A549 (cell line): ENCODE results near the gene PID1. TPM values are rescaled to one million over a fixed set of nuclear protein-coding genes. Genes with fewer than 3 reads are reported as not detected.

Experiments
- ATAC-seq, 2 experiments: fragments of 200-7000 bp in 1 of 2; fragments of >200 bp in 1 of 2; cut with Nextera tagmentation in 1 of 2; cut with Tn5 transposase in 1 of 2; 3 replicates each; pipeline versions ENCODE4 v1.8.0 to v1.9.1; 2018 to 2020; ENCODE audit warnings: mild to moderate bottlenecking in 1 of 2, moderate library complexity in 1 of 2
- CTCF ChIA-PET: fragments of 300-600 bp; sonication (Branson Sonifier 250); formaldehyde crosslinking; extraction: SDS; loops from one replicate; lab custom pipeline; 2021; ENCODE audit warnings: antibody characterized with exemption, inconsistent platforms; lab: Yijun Ruan, JAX
- POLR2A ChIA-PET: fragments of 350-600 bp; formaldehyde crosslinking; extraction: SDS; loops from one replicate; lab custom pipeline; 2021; ENCODE audit warnings: antibody characterized with exemption, inconsistent platforms; lab: Yijun Ruan, JAX
- DNase-seq, 2 experiments: peaks; one replicate each; pipeline versions ENCODE4 v3.0.0 to v3.0.0-alpha.2; 2011 to 2016; ENCODE audit warnings: low read depth in 1 of 2, low spot score in 1 of 2
- FAIRE-seq: peaks from 2 replicates; lab custom pipeline; 2011; peaks lifted over from hg19 to GRCh38; lab: Jason Lieb, UNC
- H3K27ac ChIP-seq, 2 experiments: fragments of >200 bp; sonication (Bioruptor Twin); formaldehyde crosslinking; 3 replicates each; pipeline ENCODE4 v1.5.1; 2016 to 2017
- H3K4me1 ChIP-seq: fragments of >200 bp; sonication (Bioruptor Twin); formaldehyde crosslinking; 3 replicates; pipeline ENCODE4 v1.6.1; 2016
- H3K4me2 ChIP-seq: fragments of >200 bp; sonication (Bioruptor Twin); formaldehyde crosslinking; 3 replicates; pipeline ENCODE4 v1.6.1; 2016
- H3K4me3 ChIP-seq: fragments of >200 bp; sonication (Bioruptor Twin); formaldehyde crosslinking; 3 replicates; pipeline ENCODE4 v1.5.1; 2016
- H3K9me3 ChIP-seq: fragments of >200 bp; sonication (Bioruptor Twin); formaldehyde crosslinking; 3 replicates; pipeline ENCODE4 v1.6.1; 2016
- CBX8 ChIP-seq: fragments of 200-600 bp; sonication (generic); IDR thresholded peaks from 2 replicates; pipeline ENCODE4 v1.6.1; 2016
- CHD2 ChIP-seq: fragments of 150-350 bp; IDR thresholded peaks from 2 replicates; pipeline ENCODE4 v1.6.1; 2014; ENCODE audit warnings: low read length; ENCODE audit not compliant: partially characterized antibody
- CTCF ChIP-seq: fragments of >200 bp; sonication (Bioruptor Twin); formaldehyde crosslinking; IDR thresholded peaks from 3 replicates; pipeline ENCODE4 v1.5.1; 2016
- EHF ChIP-seq: fragments of 250-450 bp; sonication (Bioruptor Pico); IDR thresholded peaks from 2 replicates; pipeline ENCODE4 v1.5.0; 2020; ENCODE audit warnings: mild to moderate bottlenecking
- EP300 ChIP-seq, 2 experiments: fragments of >200 bp; sonication (Bioruptor Twin); formaldehyde crosslinking; IDR thresholded peaks; 2 replicates in 1 of 2; 3 replicates in 1 of 2; pipeline ENCODE4 v1.6.1; 2016 to 2017
- FOSL2 ChIP-seq, 2 experiments: fragments of 450-650 bp in 1 of 2; fragments of >200 bp in 1 of 2; sonication (Bioruptor Twin) in 1 of 2; formaldehyde crosslinking; IDR thresholded peaks; 2 replicates each; pipeline versions ENCODE4 v1.5.0 to v1.6.1; 2016 to 2020; ENCODE audit warnings: mild to moderate bottlenecking in 1 of 2, moderate library complexity in 1 of 2
- FOXS1 ChIP-seq: fragments of 250-450 bp; sonication (Bioruptor Pico); IDR thresholded peaks from 2 replicates; pipeline ENCODE4 v1.5.0; 2020; ENCODE audit warnings: mild to moderate bottlenecking, moderate library complexity
- HMGXB4 ChIP-seq: fragments of 250-450 bp; sonication (Bioruptor Pico); IDR thresholded peaks from 2 replicates; pipeline ENCODE4 v1.5.0; 2021; ENCODE audit warnings: mild to moderate bottlenecking, moderate library complexity, borderline replicate concordance
- NFE2L2 ChIP-seq: fragments of 150-350 bp; conservative IDR thresholded peaks from 2 replicates; pipeline ENCODE4 v1.6.1; 2014; ENCODE audit warnings: low read length
- NPAS2 ChIP-seq: fragments of 250-450 bp; sonication (Bioruptor Pico); IDR thresholded peaks from 2 replicates; pipeline ENCODE4 v1.8.0; 2022; ENCODE audit warnings: mild to moderate bottlenecking, moderate library complexity, borderline replicate concordance
- NR3C1 ChIP-seq: fragments of >200 bp; sonication (Bioruptor Twin); formaldehyde crosslinking; IDR thresholded peaks from 3 replicates; pipeline ENCODE4 v1.6.1; 2017
- PHF8 ChIP-seq: fragments of 200-600 bp; sonication (generic); IDR thresholded peaks from 2 replicates; pipeline ENCODE4 v1.6.1; 2016; ENCODE audit warnings: low read depth, mild to moderate bottlenecking, antibody characterized with exemption, moderate library complexity, borderline replicate concordance
- RAD21 ChIP-seq, 2 experiments: fragments of >200 bp in 1 of 2; sonication (Bioruptor Twin) in 1 of 2; formaldehyde crosslinking in 1 of 2; IDR thresholded peaks in 1 of 2; conservative IDR thresholded peaks in 1 of 2; 2 replicates in 1 of 2; 3 replicates in 1 of 2; pipeline ENCODE4 v1.6.1; 2012 to 2018; ENCODE audit warnings: inconsistent platforms in 1 of 2
- REST ChIP-seq: fragments of 200-600 bp; sonication (generic); IDR thresholded peaks from 2 replicates; pipeline ENCODE4 v1.6.1; 2016; ENCODE audit warnings: antibody characterized with exemption, mild to moderate bottlenecking, moderate library complexity
- SMC3 ChIP-seq: fragments of >200 bp; sonication (Bioruptor Twin); formaldehyde crosslinking; IDR thresholded peaks from 3 replicates; pipeline ENCODE4 v1.6.1; 2018; ENCODE audit warnings: inconsistent platforms
- TP53 ChIP-seq: fragments of 250-450 bp; sonication (Bioruptor Pico); IDR thresholded peaks from 2 replicates; pipeline ENCODE4 v1.5.0; 2021; ENCODE audit warnings: mild to moderate bottlenecking, moderate library complexity
- ZC3H11A ChIP-seq: fragments of 450-650 bp; IDR thresholded peaks from 2 replicates; pipeline ENCODE4 v1.6.1; 2014; ENCODE audit warnings: antibody characterized with exemption, mild to moderate bottlenecking
- WGBS: methylation state at CpG from one replicate; pipeline ENCODE4 v1.1.6; 2017; ENCODE audit errors: missing lambda C conversion rate; 5-methylcytosine and 5-hydroxymethylcytosine counted together
- polyA plus RNA-seq, 4 experiments: library from polyadenylated mRNA; depleted of rRNA in 3 of 4; stranded (reverse); fragments of >200 nt; fragmentation: RNase III in 1 of 4; extraction: RNeasy Plus Mini Kit Qiagen cat#74134 plus additional on column Dnase treatment in 1 of 4; gene quantifications; 2 replicates in 3 of 4; 3 replicates in 1 of 4; pipeline ENCODE4 v1.2.3, GENCODE V29; 2011 to 2017
- TF ChIP-seq, protein P1 (sequence below): fragments of >200 bp; sonication (Bioruptor Twin); formaldehyde crosslinking; IDR thresholded peaks from 3 replicates; pipeline ENCODE4 v1.6.1; 2016
- TF ChIP-seq, protein P2 (sequence below): fragments of 150-350 bp; IDR thresholded peaks from 2 replicates; pipeline ENCODE4 v1.6.1; 2014; ENCODE audit warnings: low read depth, mild to moderate bottlenecking, low read length

Gene PID1
- polyA plus RNA-seq, 2 of the 4 experiments (the other 2 are of a cell fraction): 0.75 to 2.7 TPM

DNA sequence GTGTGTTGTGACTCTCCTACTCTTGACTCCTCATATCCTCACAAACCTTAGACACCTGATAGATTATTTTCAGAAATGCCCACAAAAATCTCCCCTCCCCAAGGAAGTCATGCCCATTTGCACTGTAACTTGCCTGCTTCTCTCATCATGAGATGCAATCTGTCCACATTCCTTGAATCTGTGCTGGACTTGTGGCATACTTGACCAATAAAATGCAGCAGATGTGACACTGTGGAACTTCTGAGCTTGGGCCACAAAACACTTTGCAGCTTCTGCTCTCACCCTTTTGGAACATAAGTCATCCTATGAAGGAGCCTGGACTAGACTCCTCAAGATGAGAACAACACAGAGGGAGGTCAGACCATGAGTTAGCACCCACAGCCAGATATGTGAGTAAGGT, 4.4 kb upstream of the PID1 start (continued):
- no peak for TF ChIP-seq NFE2L2

GRCh38 chr2:229273723-229274338, 2.7 kb upstream of the PID1 start:
- H3K9me3 ChIP-seq: no peaks in the 10 kb centered on the region
- FAIRE-seq: peak; percentile 65
- H3K27ac ChIP-seq: peak overlapping the region in 1 of 2 experiments; percentile 40; a peak in 2 of 6 replicates
- POLR2A ChIA-PET: no interaction called here
- TF ChIP-seq NPAS2 (no peak), NR3C1 (no peak), TP53 (no peak), CBX8 (no peak), RAD21 (conservative IDR thresholded peaks at IDR 0.05 in 1 of 2, IDR thresholded peaks at IDR 0.05 in 1 of 2) (peak; percentile 64 to 66), PHF8 (no peak), SMC3 (peak; percentile 80), CTCF (peak; percentile 72), EP300 (IDR thresholded peaks at IDR 0.05) (no peak)
- H3K4me3 ChIP-seq: peak overlapping the region; percentile 27; the same call in 2 of the 3 replicates
- 27% methylated on average over 4 of the region's 4 CpGs for WGBS
- H3K4me1 ChIP-seq: peaks cover 4% of the 10 kb centered on the region; the same call in 1 of the 3 replicates
- CTCF ChIA-PET: interaction anchor here (0.6 to 6.2 kb wide), 35 partner anchors 9 to 1888 kb away, joined by 3 to 61 read pairs (median 4); partner anchors contain the start of gene DNER
- peak; percentile 69 to 85 for DNase-seq
- peak; percentile 81 to 94 for ATAC-seq
- H3K4me2 ChIP-seq: peak overlapping the region; percentile 60

DNA sequence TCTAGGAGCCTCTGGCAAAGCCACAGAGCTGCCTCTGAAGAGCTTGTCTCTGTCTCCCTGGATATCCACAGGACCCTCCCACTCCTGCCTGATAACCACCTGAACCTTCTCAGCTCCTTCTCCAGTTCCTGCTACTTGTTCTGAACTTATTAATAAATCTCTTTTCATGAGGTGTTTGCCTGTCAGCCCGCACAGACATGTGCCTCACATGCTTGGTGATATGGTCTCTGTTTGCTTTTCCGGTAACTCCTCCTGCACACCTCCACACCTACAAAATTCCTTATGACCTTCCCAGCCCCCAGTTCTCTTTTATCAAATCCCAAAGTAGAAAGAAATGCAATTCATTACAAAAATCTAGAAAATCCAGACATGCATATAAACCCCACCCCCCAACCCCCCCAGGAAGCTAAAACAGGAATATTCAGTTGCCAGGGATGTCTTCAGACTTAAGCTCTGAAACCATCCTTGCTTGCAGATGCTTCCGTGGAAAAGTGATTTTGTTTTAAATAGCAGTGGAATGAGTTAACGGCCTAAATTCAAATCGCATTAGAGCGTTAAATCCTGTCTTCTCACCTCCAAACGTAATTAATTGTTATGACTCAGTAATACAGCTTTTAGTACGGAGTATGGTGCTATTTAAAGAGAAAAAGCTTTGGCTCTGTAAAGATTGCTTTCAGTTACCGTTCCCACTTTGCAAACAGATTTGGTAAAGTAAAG, 2.1 kb upstream of the PID1 start:
- Histone ChIP-seq H3K4me1 (peaks cover 5% of the 10 kb centered on the region; the same call in 1 of the 3 replicates), H3K9me3 (no peaks in the 10 kb centered on the region), H3K4me3 (peak overlapping the region; percentile 27; the same call in 2 of the 3 replicates), H3K27ac (peak overlapping the region in 1 of 2 experiments; percentile 40; a peak in 2 of 6 replicates), H3K4me2 (peak overlapping the region; percentile 60)
- no peak for TF ChIP-seq EHF
- no peak for TF ChIP-seq NFE2L2
- TF ChIP-seq REST: no peak
- no peak for TF ChIP-seq FOXS1 (CRISPR knock-in tag)
- TF ChIP-seq ZC3H11A: no peak
- TF ChIP-seq, protein P1, sequence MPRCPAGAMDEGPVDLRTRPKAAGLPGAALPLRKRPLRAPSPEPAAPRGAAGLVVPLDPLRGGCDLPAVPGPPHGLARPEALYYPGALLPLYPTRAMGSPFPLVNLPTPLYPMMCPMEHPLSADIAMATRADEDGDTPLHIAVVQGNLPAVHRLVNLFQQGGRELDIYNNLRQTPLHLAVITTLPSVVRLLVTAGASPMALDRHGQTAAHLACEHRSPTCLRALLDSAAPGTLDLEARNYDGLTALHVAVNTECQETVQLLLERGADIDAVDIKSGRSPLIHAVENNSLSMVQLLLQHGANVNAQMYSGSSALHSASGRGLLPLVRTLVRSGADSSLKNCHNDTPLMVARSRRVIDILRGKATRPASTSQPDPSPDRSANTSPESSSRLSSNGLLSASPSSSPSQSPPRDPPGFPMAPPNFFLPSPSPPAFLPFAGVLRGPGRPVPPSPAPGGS: no peak
- no peak for TF ChIP-seq EP300 (IDR thresholded peaks at IDR 0.05)
- TF ChIP-seq FOSL2 (IDR thresholded peaks at IDR 0.05): no peak
- no peak for TF ChIP-seq FOSL2 (CRISPR knock-in tag; IDR thresholded peaks at IDR 0.05)
- TF ChIP-seq, protein P2, sequence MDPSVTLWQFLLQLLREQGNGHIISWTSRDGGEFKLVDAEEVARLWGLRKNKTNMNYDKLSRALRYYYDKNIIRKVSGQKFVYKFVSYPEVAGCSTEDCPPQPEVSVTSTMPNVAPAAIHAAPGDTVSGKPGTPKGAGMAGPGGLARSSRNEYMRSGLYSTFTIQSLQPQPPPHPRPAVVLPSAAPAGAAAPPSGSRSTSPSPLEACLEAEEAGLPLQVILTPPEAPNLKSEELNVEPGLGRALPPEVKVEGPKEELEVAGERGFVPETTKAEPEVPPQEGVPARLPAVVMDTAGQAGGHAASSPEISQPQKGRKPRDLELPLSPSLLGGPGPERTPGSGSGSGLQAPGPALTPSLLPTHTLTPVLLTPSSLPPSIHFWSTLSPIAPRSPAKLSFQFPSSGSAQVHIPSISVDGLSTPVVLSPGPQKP: no peak
- TF ChIP-seq HMGXB4 (CRISPR knock-in tag): no peak
- TF ChIP-seq CHD2: no peak
- no peak for FAIRE-seq
- peak in 1 of 2 experiments; percentile 9; a peak in 1 of 6 replicates for ATAC-seq
- no peak for DNase-seq
- ChIA-PET CTCF (interaction anchor here (0.6 to 6.2 kb wide), 31 partner anchors 10 to 1888 kb away, joined by 3 to 61 read pairs (median 4); partner anchors contain the start of gene DNER), POLR2A (no interaction called here)
- 49% methylated on average over 9 of the region's 9 CpGs for WGBS
